ENCODE data around the gene HOXD13. TPM values are rescaled to one million over a fixed set of nuclear protein-coding genes. Genes with fewer than 3 reads are reported as not detected.

HOXD13 gene
- total and polyA plus RNA-seq, 2 of the 13 experiments (the other 11 are each of a cell fraction or from before 2014, with no cell fraction given), result not detected

DNA sequence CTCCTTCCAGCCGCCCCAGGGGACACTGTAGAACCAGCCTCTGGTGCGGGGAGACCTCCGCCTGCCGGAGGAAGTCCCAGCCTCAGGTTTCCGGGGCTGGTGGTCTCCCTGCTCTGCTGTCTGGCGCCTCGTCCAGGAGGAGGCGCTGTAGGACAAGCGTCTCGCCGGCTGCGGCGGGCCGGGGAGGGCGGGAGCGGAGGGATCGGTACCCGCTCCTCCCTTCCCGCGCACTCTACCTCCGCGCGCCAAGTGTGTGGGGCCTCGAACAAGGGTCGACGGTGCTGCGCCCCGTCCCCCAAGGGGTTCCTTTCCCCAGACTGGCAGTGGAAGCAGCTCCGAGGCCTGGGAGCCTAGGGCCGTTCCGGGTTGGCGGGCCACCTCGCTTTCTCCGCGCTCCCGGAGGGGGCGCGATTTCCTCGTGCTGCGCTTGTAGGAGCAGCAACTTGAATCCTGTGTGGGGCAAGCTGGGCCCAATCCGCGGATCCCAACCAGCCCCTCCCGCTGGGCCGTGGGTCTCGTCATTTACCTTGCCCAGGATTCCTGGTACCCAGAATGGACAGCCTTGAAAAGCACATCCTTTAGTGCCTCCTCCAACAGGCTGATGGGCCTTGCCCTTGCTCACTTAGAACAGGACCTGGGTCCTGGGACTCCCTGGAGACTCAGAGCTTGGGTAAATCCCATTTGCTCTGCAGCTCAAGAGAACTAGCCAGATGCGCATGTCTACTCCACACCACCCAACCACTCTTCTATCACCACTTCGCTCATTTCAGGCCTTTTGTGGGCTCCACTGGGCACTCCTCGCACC lies 48.2 kb downstream of the HOXD13 start (continued):
- TF ChIP-seq, protein P1, sequence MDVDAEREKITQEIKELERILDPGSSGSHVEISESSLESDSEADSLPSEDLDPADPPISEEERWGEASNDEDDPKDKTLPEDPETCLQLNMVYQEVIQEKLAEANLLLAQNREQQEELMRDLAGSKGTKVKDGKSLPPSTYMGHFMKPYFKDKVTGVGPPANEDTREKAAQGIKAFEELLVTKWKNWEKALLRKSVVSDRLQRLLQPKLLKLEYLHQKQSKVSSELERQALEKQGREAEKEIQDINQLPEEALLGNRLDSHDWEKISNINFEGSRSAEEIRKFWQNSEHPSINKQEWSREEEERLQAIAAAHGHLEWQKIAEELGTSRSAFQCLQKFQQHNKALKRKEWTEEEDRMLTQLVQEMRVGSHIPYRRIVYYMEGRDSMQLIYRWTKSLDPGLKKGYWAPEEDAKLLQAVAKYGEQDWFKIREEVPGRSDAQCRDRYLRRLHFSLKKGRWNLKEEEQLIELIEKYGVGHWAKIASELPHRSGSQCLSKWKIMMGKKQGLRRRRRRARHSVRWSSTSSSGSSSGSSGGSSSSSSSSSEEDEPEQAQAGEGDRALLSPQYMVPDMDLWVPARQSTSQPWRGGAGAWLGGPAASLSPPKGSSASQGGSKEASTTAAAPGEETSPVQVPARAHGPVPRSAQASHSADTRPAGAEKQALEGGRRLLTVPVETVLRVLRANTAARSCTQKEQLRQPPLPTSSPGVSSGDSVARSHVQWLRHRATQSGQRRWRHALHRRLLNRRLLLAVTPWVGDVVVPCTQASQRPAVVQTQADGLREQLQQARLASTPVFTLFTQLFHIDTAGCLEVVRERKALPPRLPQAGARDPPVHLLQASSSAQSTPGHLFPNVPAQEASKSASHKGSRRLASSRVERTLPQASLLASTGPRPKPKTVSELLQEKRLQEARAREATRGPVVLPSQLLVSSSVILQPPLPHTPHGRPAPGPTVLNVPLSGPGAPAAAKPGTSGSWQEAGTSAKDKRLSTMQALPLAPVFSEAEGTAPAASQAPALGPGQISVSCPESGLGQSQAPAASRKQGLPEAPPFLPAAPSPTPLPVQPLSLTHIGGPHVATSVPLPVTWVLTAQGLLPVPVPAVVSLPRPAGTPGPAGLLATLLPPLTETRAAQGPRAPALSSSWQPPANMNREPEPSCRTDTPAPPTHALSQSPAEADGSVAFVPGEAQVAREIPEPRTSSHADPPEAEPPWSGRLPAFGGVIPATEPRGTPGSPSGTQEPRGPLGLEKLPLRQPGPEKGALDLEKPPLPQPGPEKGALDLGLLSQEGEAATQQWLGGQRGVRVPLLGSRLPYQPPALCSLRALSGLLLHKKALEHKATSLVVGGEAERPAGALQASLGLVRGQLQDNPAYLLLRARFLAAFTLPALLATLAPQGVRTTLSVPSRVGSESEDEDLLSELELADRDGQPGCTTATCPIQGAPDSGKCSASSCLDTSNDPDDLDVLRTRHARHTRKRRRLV (CRISPR knock-in tag; IDR thresholded peaks at IDR 0.05), result 0 out of 2 replicates have a peak, but pooled peaks have one; percentile 54
- TF ChIP-seq, protein P2, sequence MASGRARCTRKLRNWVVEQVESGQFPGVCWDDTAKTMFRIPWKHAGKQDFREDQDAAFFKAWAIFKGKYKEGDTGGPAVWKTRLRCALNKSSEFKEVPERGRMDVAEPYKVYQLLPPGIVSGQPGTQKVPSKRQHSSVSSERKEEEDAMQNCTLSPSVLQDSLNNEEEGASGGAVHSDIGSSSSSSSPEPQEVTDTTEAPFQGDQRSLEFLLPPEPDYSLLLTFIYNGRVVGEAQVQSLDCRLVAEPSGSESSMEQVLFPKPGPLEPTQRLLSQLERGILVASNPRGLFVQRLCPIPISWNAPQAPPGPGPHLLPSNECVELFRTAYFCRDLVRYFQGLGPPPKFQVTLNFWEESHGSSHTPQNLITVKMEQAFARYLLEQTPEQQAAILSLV (CRISPR knock-in tag; IDR thresholded peaks at IDR 0.05; ENCODE audit: borderline replicate concordance), result peak; percentile 67; the same call in 1 of the 2 replicates
- TF ChIP-seq GABPB1 (CRISPR knock-in tag; IDR thresholded peaks at IDR 0.05), result peak; percentile 84
- peak; percentile 42; the same call in 1 of the 2 replicates for TF ChIP-seq E2F1 (CRISPR knock-in tag; IDR thresholded peaks at IDR 0.05)
- TF ChIP-seq ZNF12 (CRISPR knock-in tag; IDR thresholded peaks at IDR 0.05), result peak; percentile 30; the same call in 1 of the 2 replicates
- peak; percentile 39; the same call in 1 of the 2 replicates for TF ChIP-seq MLX (CRISPR knock-in tag; IDR thresholded peaks at IDR 0.05)
- peak; percentile 82 for TF ChIP-seq SP4 (CRISPR knock-in tag; IDR thresholded peaks at IDR 0.05)
- TF ChIP-seq, protein P3, sequence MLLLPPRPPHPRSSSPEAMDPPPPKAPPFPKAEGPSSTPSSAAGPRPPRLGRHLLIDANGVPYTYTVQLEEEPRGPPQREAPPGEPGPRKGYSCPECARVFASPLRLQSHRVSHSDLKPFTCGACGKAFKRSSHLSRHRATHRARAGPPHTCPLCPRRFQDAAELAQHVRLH (CRISPR knock-in tag; IDR thresholded peaks at IDR 0.05; ENCODE audit: borderline replicate concordance, low read depth), result peak; percentile 76; the same call in 1 of the 2 replicates
- peak; percentile 59; the same call in 1 of the 2 replicates for TF ChIP-seq ZNF563 (CRISPR knock-in tag; IDR thresholded peaks at IDR 0.05)
- peak; percentile 58; the same call in 1 of the 2 replicates for TF ChIP-seq ZSCAN29 (CRISPR knock-in tag; conservative IDR thresholded peaks at IDR 0.05)
- peak; percentile 40; the same call in 1 of the 2 replicates for TF ChIP-seq ZNF205 (CRISPR knock-in tag; IDR thresholded peaks at IDR 0.05)
- TF ChIP-seq ZNF34 (CRISPR knock-in tag; IDR thresholded peaks at IDR 0.05; ENCODE audit: borderline replicate concordance), result 0 out of 2 replicates have a peak, but pooled peaks have one; percentile 33
- peak; percentile 64; the same call in 1 of the 2 replicates for TF ChIP-seq IRF2 (CRISPR knock-in tag; IDR thresholded peaks at IDR 0.05)
- TF ChIP-seq BORCS8-MEF2B (CRISPR knock-in tag; IDR thresholded peaks at IDR 0.05), result peak; percentile 77
- peak; percentile 25; the same call in 1 of the 2 replicates for TF ChIP-seq KLF6 (CRISPR knock-in tag; IDR thresholded peaks at IDR 0.05)
- peak; percentile 93 for TF ChIP-seq POGK (CRISPR knock-in tag; conservative IDR thresholded peaks at IDR 0.05)

Measured in HepG2 (cell line).